Measurements from ENCODE around the gene TSC22D2.

Gene TSC22D2

DNA sequence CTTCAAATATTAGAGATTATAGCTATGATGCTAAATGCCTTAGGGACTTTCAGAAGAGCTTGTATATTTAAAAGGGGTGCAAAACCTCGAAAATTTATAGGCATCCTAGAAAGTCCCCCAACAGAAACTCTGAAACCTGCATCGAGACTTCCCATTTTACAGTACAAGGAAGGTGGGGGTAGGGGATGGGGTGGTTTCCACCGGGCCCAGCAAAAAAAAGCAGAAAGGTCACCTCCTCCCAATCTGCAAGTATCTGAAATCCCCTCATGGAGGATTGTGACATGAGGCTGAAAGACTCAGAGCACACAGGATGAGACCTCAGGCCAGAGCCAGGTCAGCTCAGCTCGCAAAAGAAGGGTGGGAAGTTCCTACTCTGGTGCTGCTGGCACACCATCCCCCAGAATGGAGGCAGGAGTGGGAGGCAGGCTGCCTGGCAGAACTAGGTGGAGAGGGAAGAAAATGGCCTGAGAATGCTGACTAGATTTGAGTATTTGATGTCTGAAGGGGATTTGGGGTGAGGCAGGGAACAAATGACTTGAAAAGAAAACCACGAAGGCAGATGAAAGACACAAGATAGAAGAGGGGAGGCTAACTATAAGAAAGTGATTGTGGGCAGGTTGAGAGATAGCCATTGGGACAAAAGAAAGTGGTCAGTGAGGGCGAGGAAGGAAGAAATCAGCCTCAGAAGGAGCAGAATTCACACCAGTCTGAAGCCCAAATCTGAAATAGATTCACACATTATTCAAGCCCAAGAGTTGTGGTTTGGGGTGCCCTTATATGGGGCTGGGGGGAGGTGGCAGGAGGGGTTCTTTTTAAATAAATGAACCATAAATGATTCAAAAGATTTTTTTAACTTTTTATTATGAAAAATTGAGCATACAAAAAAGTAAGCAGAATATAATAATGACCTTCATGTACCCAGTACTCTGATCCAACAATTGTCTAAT, 22.5 kb upstream of the TSC22D2 start:
- no peak for DNase-seq

DNA sequence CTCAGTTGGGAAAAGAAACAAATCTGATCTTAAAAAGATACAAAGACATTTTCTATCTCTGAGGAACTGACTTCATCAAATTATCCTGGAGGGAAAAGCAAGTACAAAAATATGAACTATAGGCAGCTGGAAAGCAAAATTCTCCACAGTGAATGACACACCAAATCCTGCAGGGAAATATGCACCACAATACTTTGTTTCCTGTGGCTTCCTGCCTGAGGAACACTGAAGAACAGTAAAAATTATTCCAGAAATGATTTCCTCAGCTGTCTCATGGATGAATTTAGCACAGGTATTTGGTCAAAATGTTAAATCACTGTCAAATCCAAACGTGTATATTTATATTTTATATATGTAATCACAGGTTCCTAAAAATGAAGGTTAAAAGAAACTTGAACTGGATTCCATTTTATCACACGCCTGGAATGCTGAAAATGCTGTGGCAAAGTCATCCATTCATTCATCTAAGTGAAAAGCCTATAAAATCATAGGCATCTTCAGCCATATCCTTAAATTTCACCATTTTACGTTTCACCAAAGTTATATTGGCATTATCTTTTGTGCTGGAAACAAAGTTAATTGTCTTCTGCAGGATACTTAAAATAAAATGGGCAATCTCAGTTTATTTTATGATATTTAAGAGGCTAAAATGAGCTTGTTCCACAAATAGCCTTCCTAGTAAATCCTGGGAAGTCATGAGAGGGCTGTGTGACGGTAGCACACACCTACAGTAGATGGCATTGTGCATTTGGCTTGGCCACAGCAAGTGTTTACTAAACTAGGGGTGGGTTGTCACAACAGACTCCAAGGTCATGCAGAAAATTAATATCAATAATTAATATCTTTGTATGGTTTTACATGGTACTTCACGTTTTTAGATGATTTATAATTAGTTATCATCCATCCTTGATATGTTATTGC, 19.3 kb upstream of the TSC22D2 start:
- no peak for DNase-seq

DNA sequence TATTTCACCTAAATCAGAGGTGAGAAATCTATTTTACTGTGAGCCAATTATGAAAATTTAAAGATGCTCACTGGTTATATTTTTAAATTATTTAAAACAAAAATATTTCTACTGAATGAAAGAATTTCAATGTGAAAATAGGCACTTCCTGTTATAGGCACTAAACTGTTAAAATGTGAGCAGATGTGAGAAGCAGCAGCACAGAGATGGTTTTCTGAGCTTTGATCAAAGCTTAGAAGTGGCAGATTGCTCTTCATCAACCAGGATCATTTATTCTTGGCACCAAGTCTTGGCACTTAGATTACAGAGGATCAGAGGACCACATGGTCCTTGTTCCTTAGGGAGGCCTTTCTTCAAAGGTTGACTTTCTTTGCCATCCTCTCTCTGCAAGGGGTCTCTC, 18.0 kb upstream of the TSC22D2 start:
- no peak for DNase-seq

DNA sequence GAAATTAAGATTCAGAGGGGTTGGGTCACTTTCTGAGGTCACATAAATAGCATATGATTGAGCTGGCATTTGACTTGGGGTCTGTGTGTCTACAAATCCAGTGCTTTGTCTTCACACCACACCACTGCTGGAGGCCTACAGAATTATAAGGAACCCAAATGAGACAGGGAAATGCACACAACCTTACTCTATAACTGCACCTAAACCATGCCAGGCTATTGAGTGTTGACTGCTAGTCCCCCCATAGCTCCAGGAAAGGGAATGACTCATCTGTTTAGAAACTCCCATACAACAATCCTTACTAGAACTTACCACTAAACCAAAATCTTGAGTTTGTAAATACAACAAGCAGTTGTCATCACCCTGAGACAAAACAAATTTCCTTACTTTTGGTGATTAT, 16.9 kb upstream of the TSC22D2 start:
- no peak for DNase-seq

DNA sequence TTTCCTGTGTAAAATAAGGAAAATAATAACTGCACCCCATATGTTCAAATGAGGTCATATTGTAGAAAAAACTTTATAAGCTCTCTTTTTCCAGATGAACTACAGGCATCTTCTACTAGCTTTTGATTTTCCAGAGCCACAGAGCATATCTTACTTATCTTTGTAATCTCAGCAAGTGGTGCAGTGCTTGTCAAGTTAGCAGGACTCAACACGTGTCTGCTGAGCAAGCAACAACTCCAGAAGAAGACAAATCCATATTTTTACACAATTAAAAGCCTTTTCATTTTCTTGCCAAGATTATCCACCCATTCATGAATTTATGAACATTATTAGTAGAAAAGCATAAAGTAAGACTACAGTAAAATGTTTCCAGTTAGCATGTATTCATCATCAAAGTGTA, 14.4 kb upstream of the TSC22D2 start:
- DNase-seq, result no peak

DNA sequence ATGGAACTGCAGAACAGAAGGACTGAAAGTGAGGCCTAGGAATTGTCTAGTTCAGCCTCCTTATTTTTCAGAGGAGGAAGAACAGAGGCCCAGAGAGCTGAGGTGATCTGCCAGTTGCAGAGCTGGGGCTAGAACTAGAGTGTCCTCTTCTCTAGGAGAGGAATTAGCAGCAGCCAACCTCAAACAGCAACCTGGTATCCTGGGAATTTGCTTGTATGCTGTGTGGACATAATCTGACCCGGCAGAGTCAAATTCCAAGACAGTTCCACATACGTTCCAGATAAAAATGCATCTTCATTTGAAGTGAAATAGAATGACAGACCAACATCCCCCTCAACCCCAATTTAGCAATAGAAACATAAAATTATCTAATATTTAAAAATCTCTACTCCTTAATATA, 13.5 kb upstream of the TSC22D2 start:
- DNase-seq, result no peak

DNA sequence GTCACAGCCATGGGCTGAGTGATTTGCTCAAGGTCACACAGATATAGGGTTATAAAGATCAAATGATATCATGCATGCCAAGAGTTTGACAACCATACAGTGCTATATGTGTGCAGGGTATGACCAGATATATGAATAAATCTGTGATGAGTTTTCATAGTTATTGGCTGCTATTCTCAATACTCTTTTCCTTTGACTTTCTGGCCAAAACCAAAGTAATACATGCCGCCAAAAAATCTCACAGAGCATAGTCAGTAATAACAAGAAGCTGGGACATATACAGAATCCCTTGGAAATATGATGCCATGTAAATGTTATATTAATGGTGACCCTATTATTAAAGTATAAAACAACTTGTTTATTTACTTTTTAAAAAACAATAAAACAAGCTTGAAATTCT, 11.6 kb upstream of the TSC22D2 start:
- DNase-seq, result no peak

DNA sequence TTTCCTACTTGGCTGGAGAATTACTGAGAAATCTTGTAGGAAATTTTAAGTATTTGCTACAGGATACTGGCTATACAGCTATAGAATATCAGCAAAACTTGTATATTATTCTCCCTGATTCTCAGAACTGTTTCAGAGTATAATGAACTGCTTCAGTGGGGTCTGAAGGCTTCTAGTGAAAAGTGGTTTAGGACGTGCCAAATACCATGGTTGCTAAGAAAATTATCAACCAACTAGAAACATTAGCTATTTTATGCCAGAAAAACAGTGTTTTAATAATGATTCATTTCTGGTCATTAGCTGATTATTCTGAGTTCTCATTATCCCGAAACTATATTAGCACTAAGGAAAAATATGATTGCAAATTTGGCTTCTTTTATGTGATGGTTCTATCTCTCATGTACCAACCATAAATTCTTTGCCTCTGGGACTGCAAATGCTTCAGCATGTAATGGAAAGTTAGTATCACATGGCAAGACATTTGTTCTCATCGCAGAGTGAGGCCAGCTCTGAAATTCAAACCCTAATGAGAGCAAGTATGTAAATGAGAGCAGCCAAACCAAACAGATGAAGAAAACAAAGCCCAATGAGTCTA, 11.0 kb upstream of the TSC22D2 start:
- DNase-seq, result no peak

DNA sequence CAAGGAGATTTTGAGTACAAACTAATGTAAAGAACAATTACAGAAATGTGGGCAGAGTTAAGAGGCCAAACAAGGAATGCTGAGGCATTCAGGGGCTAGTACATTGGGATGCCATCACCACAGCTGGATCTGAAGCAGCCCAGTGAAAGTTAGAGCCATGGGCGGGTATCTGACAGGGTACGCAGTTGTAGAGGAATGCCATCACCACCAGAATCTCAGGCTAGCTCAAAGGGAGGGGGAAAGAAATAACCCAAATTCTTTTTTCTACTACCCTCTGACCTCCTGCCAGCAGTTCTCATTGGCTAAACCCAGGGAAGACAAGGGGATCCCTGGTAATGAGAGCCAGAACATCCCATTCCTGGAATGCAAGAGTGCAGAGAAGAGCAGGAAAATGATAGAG, 9.0 kb upstream of the TSC22D2 start:
- DNase-seq, result no peak

DNA sequence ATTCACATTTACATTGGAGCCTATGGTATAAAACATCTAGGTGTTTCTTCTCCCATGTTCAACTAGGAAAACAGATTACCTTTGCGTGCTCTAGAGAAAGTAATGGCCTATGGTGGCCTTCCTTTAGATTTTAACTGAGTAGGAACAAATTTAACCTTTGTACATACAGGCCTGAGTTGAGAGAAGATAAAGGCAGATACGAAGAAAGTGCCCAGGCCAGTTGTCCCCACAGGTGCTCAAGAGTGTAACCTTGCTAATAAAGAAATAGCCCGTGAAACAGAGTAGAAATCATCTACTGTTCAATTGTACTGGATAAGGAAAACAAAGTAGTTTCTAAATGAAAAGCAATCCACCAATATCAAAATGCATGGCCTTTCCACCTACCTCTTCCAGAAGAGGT, 6.8 kb upstream of the TSC22D2 start:
- no peak for DNase-seq

DNA sequence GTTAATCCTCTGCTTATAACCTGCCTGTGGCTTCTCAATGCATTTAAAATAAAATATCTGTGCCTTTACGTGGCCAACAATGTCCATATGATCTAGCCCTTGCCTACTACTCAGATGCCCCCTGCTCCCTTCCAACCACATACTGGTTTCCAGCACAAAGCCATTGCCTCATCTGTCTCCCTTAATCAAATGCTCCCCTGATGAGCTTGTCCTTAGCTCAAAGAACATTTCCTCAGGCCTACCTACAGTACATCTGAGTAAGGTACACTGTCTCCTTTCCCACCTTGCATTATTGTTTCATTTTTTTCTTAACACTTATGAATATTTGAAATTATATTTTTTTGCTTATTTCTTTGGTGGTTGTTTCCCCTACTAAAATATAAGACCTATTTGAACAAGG, 5.9 kb upstream of the TSC22D2 start:
- DNase-seq, result no peak

DNA sequence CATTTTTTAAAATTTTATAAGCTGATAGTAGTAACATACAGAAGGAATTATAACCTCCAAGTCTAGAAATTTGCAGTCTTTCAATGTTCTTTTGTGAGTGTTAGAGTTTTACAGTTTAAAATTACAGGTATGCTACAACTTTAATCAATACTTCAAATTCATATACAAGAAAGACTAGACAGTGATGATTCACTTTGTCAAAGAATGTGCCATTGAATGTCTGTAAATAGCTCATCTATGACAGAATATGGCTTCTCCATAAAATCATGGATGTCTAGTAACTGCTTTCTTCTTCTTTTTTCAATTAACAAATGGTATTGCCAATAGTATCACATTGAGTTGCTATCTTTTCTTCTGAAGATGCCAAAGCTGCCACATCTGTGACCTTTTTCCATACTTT, 4.1 kb upstream of the TSC22D2 start:
- no peak for DNase-seq

DNA sequence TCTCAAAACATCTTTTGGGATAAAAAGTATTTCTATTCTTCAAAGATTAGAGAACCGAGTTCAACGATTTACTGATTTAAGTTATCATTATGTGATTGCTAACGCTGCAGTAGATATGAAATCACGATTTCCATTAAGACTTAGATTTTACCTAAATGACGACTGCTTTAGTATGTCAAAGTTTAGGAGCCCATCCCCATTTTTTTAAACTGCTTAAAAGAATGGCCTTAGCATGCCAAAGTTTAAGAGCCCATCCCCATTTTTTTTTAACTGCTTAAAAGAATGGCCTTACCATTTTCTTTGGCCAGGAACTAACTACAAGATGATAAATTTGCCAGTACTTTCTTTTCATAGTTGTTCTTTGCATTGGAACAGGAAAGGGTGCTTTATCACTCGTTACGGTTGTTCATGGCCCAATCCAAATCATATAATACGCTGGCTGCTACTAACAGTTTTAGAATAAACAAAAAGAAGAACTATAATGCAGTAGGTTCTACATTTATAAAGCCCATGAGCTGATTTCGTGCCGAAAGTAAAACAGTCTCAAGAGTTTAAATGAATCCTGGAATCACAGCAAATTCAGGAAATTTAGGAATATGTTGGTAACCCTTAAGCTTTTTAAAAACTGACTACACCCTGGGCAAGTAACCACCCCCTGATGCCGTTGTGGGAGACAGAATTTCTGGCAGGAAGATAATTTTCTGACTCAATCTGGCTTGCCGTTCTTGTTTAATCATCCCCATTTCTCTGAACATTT, 869 bp upstream of the TSC22D2 start:
- DNase-seq, result peak; percentile 67

DNA sequence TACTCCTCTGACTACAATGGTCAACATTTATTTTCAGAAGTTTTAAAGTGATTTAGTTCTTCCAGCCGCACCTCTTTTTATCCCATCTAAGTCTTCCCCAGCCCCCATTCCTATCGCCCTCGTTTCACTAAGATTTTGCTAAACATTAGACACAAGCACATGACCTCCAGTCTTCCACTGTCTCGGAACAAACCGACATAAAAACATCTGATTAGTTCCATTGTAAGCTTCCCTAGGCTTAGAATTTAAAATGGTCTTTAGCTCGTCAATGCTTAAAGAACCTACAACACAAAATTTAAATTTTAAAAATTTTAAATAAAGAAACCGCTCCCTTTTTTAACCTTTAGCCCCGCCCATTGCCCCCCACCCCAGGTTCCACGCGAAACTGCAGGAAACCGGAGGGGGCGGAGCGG, 284 bp upstream of the TSC22D2 start:
- peak; percentile 87 for DNase-seq

DNA sequence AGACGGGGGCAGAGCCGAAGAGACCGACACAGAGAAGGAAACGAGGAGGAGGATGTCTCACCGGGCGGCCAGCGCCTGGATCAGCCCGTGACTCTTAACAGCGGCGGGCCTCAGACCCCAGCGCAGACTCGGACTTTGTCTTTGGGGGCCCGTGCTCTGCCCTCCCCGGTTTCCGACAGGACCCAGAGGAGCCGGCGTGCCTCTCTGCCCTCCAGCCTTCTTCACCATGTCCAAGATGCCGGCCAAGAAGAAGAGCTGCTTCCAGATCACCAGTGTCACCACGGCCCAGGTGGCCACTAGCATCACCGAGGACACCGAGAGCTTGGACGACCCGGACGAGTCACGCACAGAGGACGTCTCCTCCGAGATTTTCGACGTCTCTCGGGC, 1.0 kb downstream of the TSC22D2 start:
- no peak for DNase-seq

DNA sequence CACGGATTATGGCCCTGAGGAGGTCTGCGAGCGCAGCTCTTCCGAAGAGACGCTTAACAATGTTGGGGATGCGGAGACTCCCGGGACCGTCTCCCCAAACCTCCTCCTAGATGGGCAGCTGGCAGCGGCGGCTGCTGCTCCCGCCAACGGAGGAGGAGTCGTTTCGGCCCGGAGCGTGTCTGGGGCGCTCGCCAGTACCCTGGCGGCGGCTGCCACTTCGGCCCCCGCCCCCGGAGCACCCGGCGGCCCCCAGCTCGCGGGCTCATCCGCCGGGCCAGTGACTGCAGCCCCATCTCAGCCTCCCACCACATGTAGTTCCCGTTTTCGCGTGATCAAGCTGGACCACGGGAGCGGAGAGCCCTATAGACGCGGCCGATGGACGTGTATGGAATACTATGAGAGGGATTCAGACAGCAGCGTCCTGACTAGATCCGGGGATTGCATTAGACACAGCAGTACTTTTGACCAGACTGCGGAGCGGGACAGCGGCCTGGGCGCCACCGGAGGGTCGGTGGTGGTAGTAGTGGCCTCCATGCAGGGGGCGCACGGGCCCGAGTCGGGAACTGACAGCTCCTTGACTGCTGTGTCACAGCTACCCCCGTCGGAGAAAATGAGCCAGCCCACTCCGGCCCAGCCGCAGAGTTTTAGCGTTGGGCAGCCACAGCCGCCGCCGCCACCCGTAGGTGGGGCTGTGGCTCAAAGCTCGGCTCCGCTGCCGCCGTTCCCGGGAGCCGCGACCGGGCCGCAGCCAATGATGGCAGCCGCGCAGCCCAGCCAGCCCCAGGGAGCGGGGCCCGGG, 1.6 kb downstream of the TSC22D2 start:
- DNase-seq, result peak; percentile 77

DNA sequence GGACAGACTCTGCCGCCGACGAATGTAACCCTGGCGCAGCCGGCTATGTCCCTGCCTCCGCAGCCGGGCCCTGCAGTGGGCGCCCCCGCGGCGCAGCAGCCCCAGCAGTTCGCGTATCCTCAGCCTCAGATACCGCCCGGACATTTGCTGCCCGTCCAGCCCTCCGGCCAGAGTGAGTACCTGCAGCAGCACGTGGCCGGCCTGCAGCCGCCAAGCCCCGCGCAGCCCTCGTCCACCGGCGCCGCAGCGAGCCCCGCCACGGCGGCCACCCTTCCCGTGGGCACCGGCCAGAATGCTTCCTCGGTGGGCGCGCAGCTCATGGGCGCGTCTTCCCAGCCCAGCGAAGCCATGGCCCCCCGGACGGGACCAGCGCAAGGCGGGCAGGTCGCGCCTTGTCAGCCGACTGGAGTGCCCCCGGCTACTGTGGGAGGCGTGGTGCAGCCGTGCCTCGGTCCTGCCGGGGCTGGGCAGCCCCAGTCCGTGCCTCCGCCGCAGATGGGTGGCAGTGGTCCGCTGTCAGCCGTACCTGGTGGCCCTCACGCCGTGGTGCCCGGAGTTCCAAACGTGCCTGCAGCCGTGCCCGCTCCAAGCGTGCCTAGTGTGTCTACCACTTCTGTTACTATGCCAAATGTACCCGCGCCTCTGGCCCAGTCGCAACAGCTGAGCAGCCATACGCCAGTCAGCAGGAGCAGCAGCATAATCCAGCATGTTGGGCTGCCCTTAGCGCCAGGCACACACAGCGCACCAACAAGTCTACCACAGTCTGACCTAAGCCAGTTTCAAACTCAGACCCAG, 2.4 kb downstream of the TSC22D2 start:
- peak; percentile 77 for DNase-seq

DNA sequence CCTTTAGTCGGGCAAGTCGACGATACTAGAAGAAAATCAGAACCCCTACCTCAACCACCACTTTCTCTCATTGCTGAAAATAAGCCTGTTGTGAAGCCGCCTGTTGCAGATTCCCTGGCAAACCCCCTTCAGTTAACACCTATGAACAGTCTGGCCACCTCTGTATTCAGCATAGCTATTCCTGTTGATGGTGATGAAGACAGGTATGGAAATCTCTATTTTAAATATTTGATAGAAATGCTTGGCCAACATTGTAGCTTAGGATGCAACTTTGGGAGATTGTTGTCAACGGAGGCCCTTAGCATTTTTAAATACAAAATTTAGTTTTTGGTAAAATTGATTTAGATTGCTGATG, 3.0 kb downstream of the TSC22D2 start:
- DNase-seq, result no peak

DNA sequence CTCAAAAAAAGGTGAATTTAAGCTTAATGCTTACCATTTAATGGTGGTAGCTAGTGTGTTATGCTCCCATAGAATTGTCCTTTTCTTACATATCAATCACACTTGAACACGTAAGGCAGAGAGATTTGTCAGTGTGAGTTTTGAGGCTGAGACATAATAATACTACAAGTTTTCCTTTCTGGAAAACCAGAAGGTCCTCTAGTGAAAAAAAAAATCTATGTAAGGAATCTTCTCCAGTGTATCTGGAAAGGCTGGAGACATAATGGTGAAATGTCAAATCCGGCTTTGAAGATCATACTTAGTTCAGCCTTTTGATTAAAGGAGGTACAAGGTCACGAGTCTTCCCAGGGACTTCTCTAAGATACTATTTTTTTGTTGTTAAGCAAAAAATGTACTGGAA, 3.4 kb downstream of the TSC22D2 start:
- DNase-seq, result no peak

DNA sequence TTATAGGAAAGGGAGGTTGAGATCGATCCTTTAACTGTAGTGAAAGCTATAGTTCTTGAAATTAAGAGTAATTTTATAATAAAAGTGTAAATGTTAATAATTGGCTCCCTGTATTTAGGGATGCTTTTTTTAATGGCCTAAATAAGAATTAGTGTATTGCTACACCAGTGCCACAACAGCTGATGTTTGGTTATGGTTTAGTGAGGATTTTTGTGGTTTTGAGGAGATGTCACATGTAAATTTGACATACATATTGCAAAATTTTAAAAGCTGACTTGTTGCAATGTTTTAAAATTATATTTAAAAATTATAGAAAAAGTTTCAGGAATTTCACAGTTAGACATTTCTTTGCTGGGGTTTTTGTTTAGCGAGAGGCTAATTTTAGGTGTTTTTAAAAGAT, 3.9 kb downstream of the TSC22D2 start:
- no peak for DNase-seq

DNA sequence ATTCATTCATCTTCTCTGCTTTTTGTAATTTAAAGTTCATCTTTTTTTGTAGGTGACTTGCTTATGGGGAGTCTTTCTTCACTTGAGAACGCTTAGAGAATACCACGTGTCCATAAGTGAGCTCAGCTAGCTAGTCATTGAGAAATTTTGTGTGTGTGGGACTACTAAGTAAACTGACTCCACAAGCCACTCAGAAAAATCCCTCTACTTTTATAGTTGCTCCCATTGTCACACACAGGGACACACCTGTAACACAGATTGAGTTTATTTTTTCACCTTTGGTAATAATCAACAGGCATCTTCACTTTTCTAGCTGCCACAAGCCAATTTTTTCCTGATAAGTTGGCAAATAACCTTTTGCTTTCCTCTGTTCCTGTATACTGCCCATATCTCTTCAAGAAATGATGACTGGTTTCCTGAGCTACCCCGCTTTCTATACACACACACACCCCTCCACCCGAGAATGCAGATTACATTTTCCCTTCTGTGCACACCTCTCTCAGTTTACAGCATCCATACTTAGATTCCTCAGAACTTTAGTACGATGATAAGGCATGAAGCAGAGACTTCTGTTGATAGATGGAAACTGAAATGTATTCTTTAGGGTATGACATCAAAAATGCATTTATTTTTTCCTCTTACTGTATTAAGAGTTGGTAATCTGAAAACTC, 4.6 kb downstream of the TSC22D2 start:
- DNase-seq, result peak; percentile 7
